PC-3 (cell line): ENCODE results near the gene UBR2. TPM values are rescaled to one million over a fixed set of nuclear protein-coding genes. Genes with fewer than 3 reads are reported as not detected.

Experiments
- ATAC-seq: fragments of 200-7000 bp; cut with Tn5 transposase; 2 replicates; pipeline ENCODE4 v1.9.1; 2020; ENCODE audit warnings: mild to moderate bottlenecking, moderate library complexity
- BruUV-seq: library from RNA; stranded (reverse); fragments of 400-500 nt; replicated peaks from 2 replicates; lab custom pipeline; 2021; lab: Mats Ljungman, UMichigan
- CTCF ChIA-PET: fragments of 300-600 bp; sonication (Branson Sonifier 250); formaldehyde crosslinking; loops from one replicate; lab custom pipeline; 2022; ENCODE audit warnings: antibody characterized with exemption; lab: Charles Lee
- POLR2A ChIA-PET: fragments of 300-600 bp; sonication (Branson Sonifier 250); formaldehyde crosslinking; loops from one replicate; lab custom pipeline; 2022; ENCODE audit warnings: antibody characterized with exemption; ENCODE audit not compliant: unreplicated experiment; lab: Charles Lee
- DNase-seq: peaks from one replicate; pipeline ENCODE4 v3.0.0-alpha.2; 2015
- H2AFZ ChIP-seq: fragments of 300-600 bp; sonication (generic); 2 replicates; pipeline ENCODE4 v1.6.0; 2016; ENCODE audit warnings: antibody characterized with exemption, low read length
- H3F3A ChIP-seq: fragments of 300-600 bp; sonication (generic); one replicate; pipeline ENCODE4 v1.6.0; 2017; ENCODE audit warnings: antibody characterized with exemption, low read length, control low read depth, mild to moderate bottlenecking; ENCODE audit not compliant: unreplicated experiment
- H3K27ac ChIP-seq: fragments of 300-600 bp; sonication (generic); 2 replicates; pipeline ENCODE4 v1.5.1; 2016; ENCODE audit warnings: mild to moderate bottlenecking, low read length
- H3K27me3 ChIP-seq: fragments of 300-600 bp; sonication (generic); 2 replicates; pipeline ENCODE4 v1.6.1; 2016; ENCODE audit warnings: low read length, mixed read lengths
- H3K36me3 ChIP-seq: fragments of 300-600 bp; sonication (generic); 2 replicates; pipeline ENCODE4 v1.6.1; 2016; ENCODE audit warnings: low read depth, mixed run types, low read length, mixed read lengths
- H3K4me1 ChIP-seq: fragments of 300-600 bp; sonication (generic); 2 replicates; pipeline ENCODE4 v1.5.1; 2016; ENCODE audit warnings: low read length; ENCODE audit not compliant: insufficient read depth
- H3K4me2 ChIP-seq: fragments of 300-600 bp; sonication (generic); 2 replicates; pipeline ENCODE4 v1.6.0; 2016; ENCODE audit warnings: low read length
- H3K4me3 ChIP-seq: fragments of 300-600 bp; sonication (generic); 2 replicates; pipeline ENCODE4 v1.5.1; 2016; ENCODE audit warnings: mild to moderate bottlenecking, low read length, mixed read lengths
- H3K79me2 ChIP-seq: fragments of 300-600 bp; sonication (generic); 2 replicates; pipeline ENCODE4 v1.6.1; 2017; ENCODE audit warnings: low read length, mixed read lengths
- H3K9ac ChIP-seq: fragments of 300-600 bp; sonication (generic); 2 replicates; pipeline ENCODE4 v1.6.0; 2016; ENCODE audit warnings: mild to moderate bottlenecking, low read length
- H3K9me2 ChIP-seq: fragments of 300-600 bp; sonication (generic); replicated peaks from 2 replicates; pipeline ENCODE4 v1.6.1; 2016; ENCODE audit warnings: mixed run types, low read length, mixed read lengths
- H3K9me3 ChIP-seq: fragments of 300-600 bp; sonication (generic); 2 replicates; pipeline ENCODE4 v1.6.1; 2016; ENCODE audit warnings: low read length, mixed read lengths
- H4K20me1 ChIP-seq: fragments of 300-600 bp; sonication (generic); 2 replicates; pipeline ENCODE4 v1.6.1; 2016; ENCODE audit warnings: low read length, mixed read lengths
- CTCF ChIP-seq: fragments of 300-600 bp; sonication (generic); conservative IDR thresholded peaks from 2 replicates; pipeline ENCODE4 v1.5.1; 2017; ENCODE audit warnings: antibody characterized with exemption, low read depth, mild to moderate bottlenecking, low read length
- EZH2 ChIP-seq: fragments of 300-600 bp; sonication (generic); IDR thresholded peaks from one replicate; pipeline ENCODE4 v1.6.1; 2017; ENCODE audit warnings: antibody characterized with exemption, mild to moderate bottlenecking, low read length; ENCODE audit not compliant: unreplicated experiment
- EZH2phosphoT487 ChIP-seq: fragments of 300-600 bp; sonication (generic); IDR thresholded peaks from 2 replicates; pipeline ENCODE4 v1.6.1; 2018; ENCODE audit warnings: mild to moderate bottlenecking, antibody characterized with exemption, low read length, borderline replicate concordance
- intact Hi-C: fragments of 100-400 bp; cut with micrococcal nuclease; formaldehyde crosslinking; loops from 2 replicates; pipeline ENCODE4 v1.9.0; 2023
- total RNA-seq: library from RNA; depleted of rRNA; stranded (reverse); fragments of >200 nt; gene quantifications from 2 replicates; pipeline ENCODE4 v1.2.3, GENCODE V29; 2014

UBR2 gene
- total RNA-seq, 1 experiment from 2014 or later: 19.6 TPM

GRCh38 chr6:42519779-42520178 lies 44.0 kb upstream of the UBR2 start:
- ChIA-PET POLR2A (no interaction called here), CTCF (no interaction called here)
- Histone ChIP-seq H3K27me3 (no peaks in the 10 kb centered on the region), H3K27ac (peak overlapping the region; percentile 96), H4K20me1 (no peaks in the 10 kb centered on the region), H3K79me2 (no peaks in the 10 kb centered on the region), H3K9ac (peak overlapping the region; percentile 73), H3K4me1 (peaks cover 23% of the 10 kb centered on the region), H2AFZ (0 out of 2 replicates have a peak overlapping the region, but pooled peaks have one; percentile 2), H3K9me3 (no peaks in the 10 kb centered on the region), H3K4me3 (peak overlapping the region; percentile 11), H3F3A (peaks cover 10% of the 10 kb centered on the region), H3K9me2 (no peaks in the 10 kb centered on the region), H3K36me3 (no peaks in the 10 kb centered on the region), H3K4me2 (peak overlapping the region; percentile 63)
- no peak for ATAC-seq
- BruUV-seq: no TSS peak
- TF ChIP-seq EZH2phosphoT487 (no peak), CTCF (no peak)
- no peak for DNase-seq
- intact Hi-C loops: no loop called here

GRCh38 chr6:42520786-42521607 lies 42.8 kb upstream of the UBR2 start:
- ChIA-PET POLR2A (no interaction called here), CTCF (no interaction called here)
- ATAC-seq (peak; percentile 95), DNase-seq (peak; percentile 92)
- peaks cover 23% of the 10 kb centered on the region for H3K4me1 ChIP-seq
- peak overlapping the region; percentile 2; the same call in 1 of the 2 replicates for H2AFZ ChIP-seq
- H3K27me3 ChIP-seq: no peaks in the 10 kb centered on the region
- H3K36me3 ChIP-seq: no peaks in the 10 kb centered on the region
- H3K9me3 ChIP-seq: no peaks in the 10 kb centered on the region
- H4K20me1 ChIP-seq: no peaks in the 10 kb centered on the region
- H3K79me2 ChIP-seq: no peaks in the 10 kb centered on the region
- TF ChIP-seq EZH2phosphoT487: no peak
- no peak for TF ChIP-seq EZH2
- no peak for TF ChIP-seq CTCF
- peak overlapping the region; percentile 96 for H3K27ac ChIP-seq
- no peaks in the 10 kb centered on the region for H3K9me2 ChIP-seq
- peak overlapping the region; percentile 73 for H3K9ac ChIP-seq
- peak overlapping the region; percentile 11; the same call in 1 of the 2 replicates for H3K4me3 ChIP-seq
- H3K4me2 ChIP-seq: peak overlapping the region; percentile 63
- peaks cover 10% of the 10 kb centered on the region for H3F3A ChIP-seq
- BruUV-seq: no TSS peak
- intact Hi-C loops: no loop called here

GRCh38 chr6:42522036-42522435 lies 41.8 kb upstream of the UBR2 start:
- Histone ChIP-seq H3K27ac (peak overlapping the region; percentile 96), H3K9ac (no peak overlapping the region; the same call in 1 of the 2 replicates), H3F3A (peaks cover 10% of the 10 kb centered on the region), H3K27me3 (no peaks in the 10 kb centered on the region), H3K9me2 (no peaks in the 10 kb centered on the region), H3K9me3 (no peaks in the 10 kb centered on the region), H3K4me1 (peaks cover 27% of the 10 kb centered on the region), H3K4me2 (no peak overlapping the region), H3K4me3 (no peak overlapping the region), H2AFZ (no peak overlapping the region), H3K36me3 (no peaks in the 10 kb centered on the region), H3K79me2 (no peaks in the 10 kb centered on the region), H4K20me1 (no peaks in the 10 kb centered on the region)
- BruUV-seq: no TSS peak
- ATAC-seq (no peak), DNase-seq (no peak)
- TF ChIP-seq CTCF (no peak), EZH2phosphoT487 (no peak), EZH2 (no peak)
- ChIA-PET CTCF (no interaction called here), POLR2A (no interaction called here)
- intact Hi-C loops: no loop called here
